ENCODE measurements around the gene P2RY1.

- TF ChIP-seq CTCF (IDR thresholded peaks at IDR 0.05 in 8 of 11, conservative IDR thresholded peaks at IDR 0.05 in 3 of 11) (no peak), POLR2A (IDR thresholded peaks at IDR 0.05) (no peak), POLR2AphosphoS5 (IDR thresholded peaks at IDR 0.05) (no peak)
These were observed 35.1 kb downstream of the P2RY1 start for GRCh38 chr3:152870027-152870426.

All from spleen (tissue), 7 donors.